ENCODE data around the gene ADCY5.
A peak's percentile ranks its signal among the peaks of the same experiment; 100 is the strongest.

Gene ADCY5

DNA sequence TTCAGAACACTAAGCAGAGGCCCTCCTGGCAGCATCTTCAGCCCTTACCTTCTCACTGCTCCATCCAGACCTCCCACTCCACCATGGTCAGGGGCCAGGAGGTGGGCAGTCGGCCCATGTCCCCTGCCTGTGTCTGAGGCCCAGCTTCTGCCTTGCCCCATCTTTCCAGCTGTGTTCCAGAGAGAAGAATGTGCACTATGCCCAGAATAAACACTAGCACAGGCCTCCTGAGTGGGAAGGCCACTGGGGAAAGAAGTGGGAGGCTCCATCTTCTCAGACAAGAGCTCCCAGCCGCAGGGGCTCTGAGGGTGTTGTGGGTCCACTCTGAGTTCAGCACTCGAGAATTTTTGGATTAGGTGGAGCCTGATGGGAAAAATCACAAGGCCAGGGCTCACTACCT, 44.5 kb downstream of the ADCY5 start:
- no peak for DNase-seq

DNA sequence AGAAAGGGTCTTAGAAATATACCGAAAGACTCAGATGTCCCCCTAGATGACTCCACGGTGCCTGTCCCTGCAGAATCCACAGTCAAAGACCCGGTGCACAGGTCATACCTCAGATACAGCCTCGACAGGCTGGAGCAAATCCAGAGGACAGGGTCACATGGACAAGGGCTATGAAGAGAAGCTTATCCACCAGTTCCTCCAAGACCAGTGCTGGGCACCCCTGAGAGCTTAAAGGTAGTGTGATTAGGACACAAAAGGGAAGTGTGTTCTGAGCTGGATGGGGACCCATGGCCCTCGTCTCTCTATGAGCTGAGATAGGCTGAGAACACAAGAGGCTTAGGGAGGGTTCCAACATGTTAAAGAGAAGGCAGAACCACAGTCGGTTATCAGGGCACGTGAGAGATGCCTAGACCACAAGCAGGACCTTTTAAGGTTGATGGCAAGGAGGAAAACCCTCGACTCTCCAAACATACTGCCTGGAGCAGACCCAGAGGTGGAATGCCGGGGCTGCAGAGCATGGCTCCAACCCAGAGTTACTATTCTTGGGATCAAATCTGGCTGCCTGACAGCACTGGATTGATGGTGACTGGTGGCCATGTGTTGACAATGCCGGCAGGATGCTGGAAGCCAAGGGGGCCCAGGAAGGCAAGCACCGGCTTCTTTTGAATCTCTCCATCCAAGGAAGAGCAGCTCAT, 46.9 kb downstream of the ADCY5 start:
- no peak for DNase-seq

DNA sequence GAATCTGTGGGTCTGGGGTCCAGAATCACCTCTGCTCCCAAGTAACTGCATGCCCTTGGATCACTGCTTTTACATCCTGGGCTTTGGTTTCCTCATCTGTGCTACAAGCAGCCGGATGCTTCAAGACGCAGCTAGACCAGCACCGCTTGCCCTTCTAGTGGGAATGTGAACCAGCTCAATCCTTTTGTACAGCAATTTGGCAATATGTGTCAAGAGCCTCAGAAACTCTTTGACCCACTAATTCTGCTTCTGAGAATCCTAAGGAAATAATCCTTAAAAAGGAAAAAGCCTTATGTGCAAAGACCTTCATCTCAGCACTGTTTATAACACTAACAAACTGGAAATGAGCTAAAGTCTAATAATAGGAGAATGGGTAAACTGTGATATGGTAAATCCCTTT, 48.7 kb downstream of the ADCY5 start:
- no peak for DNase-seq

DNA sequence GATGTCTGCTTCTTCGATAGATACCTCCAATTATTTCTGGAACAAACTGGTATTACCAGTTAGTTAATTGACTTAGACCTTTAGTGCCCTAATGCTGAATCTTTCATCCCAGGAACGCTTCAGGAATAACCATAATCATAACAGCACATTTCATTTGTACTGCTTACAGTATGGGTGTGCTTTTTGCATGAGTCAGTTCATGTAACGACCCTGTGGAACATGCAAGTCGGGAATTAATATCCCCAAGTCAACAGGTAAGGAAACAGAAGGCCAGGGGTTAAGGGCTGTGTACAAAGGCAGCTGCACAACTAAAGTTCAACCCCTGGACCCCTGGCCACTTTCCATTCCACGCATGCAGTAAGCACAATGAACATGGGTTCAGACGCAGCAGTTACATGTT, 49.2 kb downstream of the ADCY5 start:
- DNase-seq: no peak

DNA sequence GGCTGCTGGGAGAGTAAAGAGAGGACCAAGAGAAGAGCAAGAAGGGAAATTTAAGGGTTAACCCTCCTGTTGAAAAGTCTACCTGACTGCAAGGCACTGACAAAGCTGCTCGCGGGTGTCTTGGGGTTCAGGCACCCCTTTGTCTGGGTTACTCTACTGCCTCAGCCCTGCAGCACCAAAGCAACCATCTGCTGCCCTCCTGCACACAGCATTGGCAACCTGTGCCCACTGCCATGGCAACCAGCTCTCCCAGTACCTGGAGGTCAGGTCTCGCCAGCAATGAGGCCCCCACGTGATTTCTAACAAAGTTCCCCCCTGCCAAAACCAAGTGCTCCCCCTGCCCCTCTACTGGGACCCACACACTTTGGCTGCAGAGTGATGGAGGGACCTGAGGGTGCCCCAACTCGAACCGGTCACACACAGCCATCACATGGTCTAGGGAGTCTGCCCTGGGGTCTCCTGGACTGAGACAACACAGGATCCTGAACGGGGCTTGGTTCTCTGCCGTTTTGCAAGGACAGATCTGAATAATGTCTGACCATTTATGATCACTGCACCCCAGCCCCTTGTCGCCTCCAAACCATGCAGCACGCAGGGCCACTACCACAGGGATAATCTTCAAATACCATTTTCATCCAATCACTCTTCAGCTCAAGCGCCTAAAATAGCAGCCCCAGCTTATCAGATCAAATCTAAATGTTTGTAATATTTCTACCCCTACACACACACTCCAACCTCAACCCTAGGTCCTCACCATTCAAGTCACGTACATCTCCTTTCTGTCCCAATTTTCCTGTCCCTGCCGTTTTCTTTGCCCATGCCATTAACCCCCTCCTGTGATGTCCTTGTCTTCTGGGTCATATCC, 50.7 kb downstream of the ADCY5 start:
- no peak for DNase-seq

DNA sequence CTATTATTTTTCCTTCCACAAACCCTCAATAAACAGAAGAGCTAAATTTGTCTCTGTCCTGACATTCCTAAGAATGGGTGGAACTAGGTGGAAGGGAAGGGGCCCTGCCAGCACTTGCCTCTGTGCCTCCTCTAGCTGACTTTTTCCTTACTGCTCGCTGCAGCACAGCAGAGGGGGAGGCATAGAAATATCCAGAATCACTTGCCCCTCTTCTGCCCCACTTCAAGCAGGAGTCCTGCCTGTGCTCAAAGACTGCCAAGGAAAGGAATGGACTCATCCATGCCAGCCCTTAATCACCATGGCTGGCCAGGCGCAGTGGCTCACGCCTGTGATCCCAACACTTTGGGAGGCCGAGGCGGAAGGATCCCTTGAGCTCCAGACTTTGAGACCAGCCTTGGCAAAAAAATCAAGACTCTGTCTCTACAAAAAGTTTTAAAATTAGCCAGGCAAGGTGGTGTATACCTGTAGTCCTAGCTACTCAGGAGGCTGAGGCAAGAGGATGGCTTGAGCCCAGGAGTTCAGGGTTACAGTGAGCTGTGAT, 51.8 kb downstream of the ADCY5 start:
- DNase-seq: no peak

DNA sequence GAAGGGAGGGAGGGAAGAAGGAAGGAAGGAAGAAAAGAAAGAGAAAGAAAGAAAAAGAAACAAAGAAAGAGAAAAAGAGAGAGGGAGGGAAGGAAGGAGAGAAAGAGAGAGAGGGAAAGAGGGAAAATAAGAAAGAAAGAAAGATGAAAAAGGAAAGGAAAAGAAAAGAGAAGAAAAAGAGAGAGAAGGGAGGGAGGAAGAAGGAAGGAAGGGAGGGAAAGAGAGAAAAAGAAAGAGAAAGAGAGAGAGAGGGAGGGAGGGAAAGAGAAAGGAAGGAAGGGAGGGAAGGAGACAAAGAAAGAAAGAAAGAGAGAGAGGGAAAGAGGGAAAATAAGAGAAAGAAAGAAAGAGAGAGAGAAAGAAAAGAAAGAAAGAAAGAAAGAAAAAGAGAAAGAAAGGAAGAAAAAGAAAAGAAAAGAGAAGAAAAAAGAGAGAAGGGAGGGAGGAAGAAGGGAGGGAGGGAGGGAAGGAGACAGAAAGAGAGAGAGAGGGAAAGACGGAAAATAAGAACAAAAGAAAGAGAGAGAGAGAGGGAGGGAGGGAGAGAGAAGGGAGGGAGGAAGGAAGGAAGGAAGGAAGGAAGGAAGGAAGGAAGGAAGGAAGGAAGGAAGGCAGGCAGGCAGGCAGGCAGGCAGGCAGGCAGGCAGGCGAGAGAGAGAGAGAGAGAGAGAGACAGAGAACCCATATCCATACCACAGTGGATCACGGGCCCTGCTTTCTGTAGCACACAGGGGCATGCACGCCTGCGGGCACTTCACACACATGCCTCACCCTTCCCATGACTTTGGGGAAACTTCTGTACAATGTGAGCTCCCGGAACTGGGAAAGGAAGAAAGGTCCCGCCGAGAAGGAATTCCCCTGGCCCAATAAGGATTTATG, 52.5 kb downstream of the ADCY5 start:
- DNase-seq: no peak

DNA sequence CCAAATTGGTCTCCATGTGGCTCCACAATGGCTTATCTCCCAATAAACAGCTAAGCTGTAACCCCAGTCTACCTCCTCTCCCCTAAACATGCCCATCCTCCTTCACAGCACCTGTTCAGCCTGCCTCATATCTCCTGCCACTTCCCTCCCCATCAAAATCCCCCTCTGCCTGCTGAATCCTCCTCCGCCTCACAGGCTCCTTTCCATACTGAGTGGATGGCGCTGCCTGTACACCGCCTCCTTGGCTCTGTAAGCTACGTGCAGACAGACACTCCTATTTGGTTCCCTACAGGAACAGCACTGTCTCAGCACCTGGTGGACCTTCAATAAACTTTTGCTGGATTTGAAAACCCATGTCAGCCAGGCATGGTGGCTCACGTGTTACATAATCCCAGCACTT, 53.7 kb downstream of the ADCY5 start:
- no peak for DNase-seq

DNA sequence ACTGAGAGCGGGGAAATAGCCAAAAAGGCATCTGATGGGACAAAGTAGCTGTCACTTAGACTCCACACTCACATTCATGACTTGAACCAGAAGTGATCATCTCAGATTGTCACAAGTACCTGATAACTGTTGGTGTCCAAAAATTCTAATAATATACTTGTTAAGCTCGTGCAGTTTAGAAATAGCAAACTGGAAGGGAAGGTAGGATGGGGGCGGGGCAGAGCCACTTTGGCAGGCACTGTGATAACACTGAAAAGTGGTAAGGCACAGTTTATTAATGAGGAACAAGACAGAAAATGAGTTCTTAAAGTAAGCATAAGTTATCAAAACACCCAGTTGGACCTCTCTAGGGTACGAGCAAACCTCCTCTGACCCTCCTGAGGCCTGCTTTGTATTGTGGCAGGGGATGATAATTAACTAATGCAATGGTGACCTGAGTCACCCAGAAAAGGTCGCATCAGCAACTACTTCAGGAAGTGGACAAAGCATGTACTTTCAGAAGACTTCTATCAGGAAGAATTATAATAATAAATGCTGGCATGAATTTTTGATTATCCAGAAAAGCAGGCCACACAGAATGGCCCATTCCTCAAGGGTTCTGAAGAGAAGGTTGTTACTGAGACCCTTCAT, 54.4 kb downstream of the ADCY5 start:
- no peak for DNase-seq

DNA sequence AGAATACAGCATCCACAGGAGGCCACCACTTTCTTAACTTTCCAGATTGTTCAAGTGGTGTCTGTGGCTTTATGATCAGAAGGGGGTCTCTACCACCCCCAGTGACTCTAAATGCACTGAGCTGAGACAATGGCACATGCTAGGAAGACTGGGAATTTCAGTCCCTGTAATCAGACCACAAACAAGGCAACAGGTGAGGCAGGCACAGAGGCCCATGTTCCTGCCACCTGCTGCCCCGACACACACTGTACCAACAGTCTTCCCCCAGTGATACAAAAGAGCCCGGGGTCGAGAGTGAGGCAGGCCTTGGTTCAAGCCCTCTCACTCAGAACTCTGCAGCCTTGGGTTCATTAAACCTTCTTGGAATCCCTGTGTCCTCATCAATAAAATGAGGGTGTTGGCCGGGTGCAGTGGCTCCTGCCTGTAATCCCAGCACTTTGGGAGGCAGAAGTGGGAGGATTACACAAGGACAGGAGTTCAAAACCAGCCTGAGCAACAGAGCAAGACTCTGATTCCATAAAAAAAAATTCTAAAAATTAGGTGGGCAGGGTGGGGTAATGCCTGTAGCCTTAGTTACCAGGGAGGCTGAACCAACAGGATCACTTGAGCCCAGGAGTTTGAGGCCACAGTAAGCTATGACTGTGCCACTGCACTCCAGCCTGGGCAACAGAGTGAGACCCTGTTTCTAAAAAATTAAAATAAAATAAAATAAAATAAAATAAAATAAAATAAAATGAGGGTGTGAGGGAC, 55.8 kb downstream of the ADCY5 start:
- no peak for DNase-seq

DNA sequence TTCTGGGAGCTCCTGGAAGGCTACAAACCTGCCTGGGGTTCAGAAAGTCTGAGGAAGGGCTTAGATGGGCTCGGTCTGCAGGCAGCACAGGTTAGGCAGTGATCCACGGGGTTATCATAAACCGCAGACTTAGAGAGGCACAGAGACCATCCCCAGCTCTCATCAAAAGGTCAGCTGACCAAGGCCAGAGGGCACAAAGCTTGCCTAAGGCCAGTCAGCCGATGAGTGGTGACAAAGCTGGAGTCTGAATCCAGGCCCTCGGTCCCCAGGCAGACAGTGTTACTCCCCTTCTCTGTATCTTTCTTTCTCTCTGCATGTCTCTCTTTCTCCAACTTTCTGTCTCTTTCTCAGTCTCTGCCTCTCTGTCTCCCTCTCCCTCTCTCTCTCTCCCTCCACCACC, 56.5 kb downstream of the ADCY5 start:
- no peak for DNase-seq

DNA sequence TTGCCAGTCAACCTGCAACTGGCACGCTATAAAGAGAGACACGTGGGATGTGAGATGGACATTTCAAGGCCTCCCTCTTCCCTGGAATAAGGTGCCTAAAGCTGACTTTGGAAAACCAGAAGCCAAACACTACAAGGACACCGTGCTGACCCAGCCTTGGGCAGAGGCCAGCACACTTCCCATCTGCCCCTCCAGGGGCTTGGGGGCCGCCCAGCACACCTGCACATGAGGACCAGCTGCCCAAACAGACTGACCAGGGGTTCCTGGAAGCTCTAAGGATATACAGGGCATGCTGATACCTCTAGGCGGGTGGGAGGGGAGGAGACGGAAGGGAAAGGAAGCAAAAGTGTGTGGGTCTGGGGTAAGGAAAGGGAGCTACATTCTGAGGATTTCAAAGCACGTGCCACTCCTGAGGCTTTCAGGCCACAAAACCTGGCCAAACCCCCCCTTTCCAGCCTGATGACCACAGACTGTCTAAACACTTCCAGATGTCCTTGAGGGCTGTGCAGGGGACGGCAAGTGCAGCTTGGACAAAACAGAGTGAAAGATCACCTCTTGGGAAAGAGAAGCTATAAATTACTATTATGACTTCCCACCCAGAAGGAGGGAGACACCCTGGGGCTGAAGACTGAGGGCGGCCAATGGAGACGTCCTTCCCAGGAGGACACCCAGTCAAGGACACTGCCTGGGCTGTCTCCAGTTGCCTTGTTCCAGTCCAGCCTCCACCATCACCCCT, 57.9 kb downstream of the ADCY5 start:
- no peak for DNase-seq

DNA sequence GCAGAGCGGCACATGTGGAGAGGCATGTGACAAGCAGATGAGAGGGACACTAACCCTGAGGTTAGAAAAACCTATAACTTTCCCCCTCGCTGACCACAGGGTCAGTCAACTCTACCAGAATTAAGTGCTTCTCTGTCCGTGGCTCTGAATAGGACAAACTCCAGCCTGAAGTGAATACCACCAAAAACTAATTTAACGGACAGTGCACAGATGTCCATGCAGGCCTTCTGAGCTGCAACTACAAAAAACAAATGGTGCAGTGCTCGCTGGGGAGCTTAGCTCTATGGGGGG, 59.3 kb downstream of the ADCY5 start:
- no peak for DNase-seq

DNA sequence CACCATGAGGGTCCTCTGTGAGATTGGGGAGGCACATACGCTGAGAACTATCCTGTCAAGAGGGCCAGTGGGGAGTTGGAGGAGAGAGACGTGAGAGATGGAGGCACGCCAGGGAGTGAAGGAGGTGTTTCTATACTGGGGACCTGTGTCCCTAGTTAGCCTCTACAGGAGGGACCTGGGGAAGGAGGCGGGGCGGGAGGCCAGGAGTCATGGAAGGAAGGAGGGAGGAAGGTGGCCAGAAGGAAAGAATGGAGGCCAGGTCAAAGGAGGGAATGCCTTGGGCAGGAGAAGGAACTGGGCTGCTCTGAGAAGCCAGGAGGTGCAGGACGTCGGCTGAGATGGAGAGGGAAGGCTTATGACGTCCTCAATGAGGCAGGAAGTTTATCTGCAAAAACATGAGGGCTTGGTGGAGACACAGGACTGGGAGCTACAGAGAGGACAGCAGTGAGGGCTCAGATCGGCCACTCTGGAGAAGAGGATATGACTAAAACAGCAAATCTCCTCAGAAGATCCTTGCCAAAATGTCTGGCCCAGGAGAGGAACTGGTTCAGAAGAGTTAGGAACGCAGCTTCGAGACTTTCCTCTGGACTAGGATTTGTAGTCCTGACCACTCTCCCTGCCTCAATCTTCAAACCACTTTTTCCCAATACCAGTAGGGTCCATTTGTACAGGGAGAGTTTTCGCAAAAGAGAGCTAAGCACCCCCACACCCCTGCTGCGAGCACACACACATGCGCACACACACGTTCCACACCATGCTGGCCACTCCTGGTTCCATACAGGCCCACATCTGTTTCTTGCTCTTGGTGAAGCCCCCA, 59.9 kb downstream of the ADCY5 start:
- no peak for DNase-seq

DNA sequence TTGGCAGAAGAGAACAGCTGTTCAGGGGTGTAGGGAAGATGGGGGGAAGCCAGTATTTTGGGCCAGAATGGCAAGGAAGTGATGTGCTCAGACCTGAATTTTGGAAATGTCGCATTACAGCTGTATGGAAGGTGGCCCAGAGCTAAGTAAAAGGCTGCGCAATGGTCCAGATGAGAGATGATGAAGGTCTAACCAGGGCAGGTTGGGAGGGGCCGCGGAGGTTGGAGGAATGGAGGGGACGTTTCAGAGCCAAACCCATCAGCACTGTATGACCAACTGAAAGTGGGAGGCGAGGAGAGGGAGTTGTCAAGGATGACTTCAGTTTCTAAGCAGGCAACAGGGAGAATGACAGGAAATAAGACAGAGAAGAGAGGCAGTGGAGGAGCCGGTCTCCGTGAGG, 60.8 kb downstream of the ADCY5 start:
- no peak for DNase-seq

DNA sequence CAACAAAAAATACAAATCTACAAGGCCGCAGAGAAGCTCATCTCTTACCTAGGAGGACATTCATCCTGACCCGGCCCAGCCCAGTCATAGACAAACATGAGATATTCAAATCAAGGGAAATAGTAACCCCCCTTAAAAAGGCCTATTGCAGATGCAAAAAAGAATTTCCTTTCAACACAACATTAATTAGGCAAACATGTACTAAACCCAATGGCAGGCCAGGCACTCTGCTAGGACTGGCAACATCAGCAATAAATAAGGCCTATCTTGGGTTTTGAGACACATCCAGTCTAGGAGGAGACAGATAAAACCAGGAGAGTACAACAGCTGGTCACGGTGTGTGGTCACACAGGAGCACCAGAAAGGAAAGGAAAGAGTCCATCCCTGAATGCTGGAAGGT, 61.4 kb downstream of the ADCY5 start:
- DNase-seq: no peak

DNA sequence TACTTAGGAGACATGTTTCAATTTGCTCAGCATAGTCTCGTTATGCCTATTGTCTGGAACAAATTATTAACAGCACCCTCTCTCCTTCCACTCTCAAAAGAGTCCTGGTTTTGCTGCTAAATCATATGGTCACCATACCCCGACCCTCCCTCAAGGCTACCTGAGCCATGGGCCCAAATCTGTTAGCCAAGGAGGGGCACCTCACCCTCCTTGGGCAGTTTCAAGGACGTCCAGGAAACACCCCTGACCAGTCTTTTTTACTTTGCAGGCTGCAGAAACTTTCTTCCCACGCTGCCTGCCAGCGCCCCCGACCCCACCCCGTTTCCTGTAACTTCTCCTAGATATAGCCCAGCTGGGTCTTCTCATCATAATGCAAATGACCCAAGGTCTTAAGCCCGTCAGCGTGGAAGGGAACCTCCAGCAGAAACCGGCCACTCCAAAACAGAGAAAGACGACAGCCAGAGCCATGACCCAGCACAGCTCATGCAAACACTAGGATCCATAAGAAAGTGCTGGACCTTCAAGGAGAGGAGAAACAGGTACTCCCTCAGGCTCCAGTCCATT, 62.3 kb downstream of the ADCY5 start:
- DNase-seq: no peak

DNA sequence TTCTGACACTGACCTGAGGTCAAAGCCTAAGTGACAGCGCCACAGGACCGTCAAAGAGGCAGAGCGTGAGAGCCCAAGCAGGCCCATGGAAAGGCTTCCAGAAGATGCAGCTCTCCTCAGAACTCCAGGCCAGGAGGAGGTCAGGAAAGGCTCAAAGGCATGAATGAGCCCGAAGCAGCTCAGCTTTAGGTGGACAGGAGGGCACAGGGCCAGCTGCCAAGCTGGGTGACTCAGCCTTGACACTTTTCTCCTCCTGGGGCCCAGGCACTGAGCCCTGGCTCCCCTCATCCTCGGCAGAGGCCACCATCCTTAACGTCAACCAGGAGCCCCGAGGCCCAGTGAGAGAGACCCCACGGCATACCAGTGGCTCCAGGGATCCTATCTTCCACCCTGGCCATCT, 62.9 kb downstream of the ADCY5 start:
- no peak for DNase-seq

DNA sequence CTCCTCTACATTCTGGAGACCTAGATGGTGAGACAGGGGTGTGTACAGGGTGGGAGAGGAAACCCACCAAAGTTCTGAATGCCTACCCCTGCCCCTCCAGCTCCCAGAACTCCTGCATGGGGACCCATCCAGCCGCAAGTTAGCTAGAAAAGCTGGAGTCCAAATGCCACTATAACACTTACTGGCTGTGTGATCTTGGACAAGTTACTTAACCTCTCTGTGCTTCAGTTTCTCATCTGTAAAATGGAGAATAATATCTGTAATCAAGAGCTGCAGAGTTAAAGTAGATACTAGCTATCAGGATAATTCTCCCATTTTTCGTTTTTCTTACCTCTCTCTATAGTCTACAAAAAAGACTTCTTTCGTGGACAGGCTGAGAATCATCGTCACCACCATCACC, 63.4 kb downstream of the ADCY5 start:
- no peak for DNase-seq

DNA sequence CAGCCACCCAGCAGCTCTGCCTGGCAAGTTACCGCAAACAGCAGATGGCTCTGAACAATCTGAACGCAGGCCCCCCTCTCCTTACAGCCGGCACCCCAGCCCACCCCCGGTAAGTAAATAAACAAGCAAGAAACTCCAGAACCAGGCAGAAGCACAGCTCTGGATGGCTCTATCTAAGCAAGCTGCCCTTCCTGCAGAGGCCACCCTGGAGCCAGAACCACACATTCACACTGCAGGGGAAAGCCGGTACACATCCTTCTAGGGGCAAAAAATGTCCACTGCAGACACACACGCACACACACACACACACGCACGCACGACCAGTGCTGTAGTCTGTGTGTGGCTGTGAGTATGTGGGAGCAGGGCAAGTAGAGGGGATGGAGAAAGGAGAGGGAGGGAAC, 63.9 kb downstream of the ADCY5 start:
- DNase-seq: peak; percentile 64

All from NCI-H1694 (cell line).